Measurements from ENCODE around the gene MRPL4. TPM values are rescaled to one million over a fixed set of nuclear protein-coding genes. Genes with fewer than 3 reads are reported as not detected.
"Not testable (repeated sequence)": the region's sequence is repeated elsewhere in the genome, so short reads cannot be mapped to it uniquely, and the experiment has no call there.

The MRPL4 gene
- total and polyA plus RNA-seq, 8 donors: 27.5 to 53.1 (median 37.1) TPM

- Histone ChIP-seq H3K9me3 (no peaks in the 10 kb centered on the region), H3K27me3 (no peaks in the 10 kb centered on the region), H3K4me1 (peaks cover 20 to 43% of the 10 kb centered on the region in 2 donors), H3K4me3 (no peak overlapping the region), H3K27ac (peak overlapping the region; percentile 33 to 70), H3K36me3 (no peaks in the 10 kb centered on the region)
- ATAC-seq: peak; percentile 47
- no peak for DNase-seq
- TF ChIP-seq CTCF (IDR thresholded peaks at IDR 0.05): no peak
- intact Hi-C loops (cut with DNase I): no loop called here
These were observed 14.3 kb upstream of the MRPL4 start for GRCh38 chr19:10237702-10238101.

DNA sequence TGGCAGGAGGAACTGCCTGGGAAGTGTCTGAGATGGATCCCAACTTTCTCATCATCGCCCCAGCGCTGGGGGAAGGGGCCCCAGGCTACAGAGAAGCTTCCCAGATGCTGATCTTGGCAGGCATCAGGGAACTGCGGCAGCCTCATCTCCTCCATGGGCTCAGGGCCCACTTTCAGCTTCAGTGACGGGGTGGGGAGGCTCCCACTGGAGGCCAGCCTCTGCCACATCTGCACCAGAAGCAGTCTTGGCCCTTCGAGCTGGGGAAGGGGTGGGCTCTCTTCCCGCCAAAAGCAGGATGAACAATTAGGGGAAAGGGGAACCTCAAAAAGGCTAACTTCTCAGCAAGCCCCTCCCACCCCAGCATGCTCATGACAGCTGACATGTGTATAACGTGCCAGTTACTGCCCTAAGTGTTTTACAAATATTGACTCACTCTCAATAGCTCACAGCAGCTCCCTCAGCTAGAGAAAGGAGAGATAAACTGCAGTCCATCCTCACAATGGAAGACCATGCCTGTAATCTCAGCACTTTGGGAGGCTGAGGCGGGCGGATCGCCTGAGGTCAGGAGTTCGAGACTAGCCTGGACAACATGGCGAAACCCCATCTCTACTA lies 13.7 kb upstream of the MRPL4 start:
- peak; percentile 89 for ATAC-seq
- H3K27me3 ChIP-seq: no peaks in the 10 kb centered on the region
- H3K4me3 ChIP-seq: no peak overlapping the region
- intact Hi-C loops (cut with DNase I): no loop called here
- no peaks in the 10 kb centered on the region for H3K9me3 ChIP-seq
- H3K27ac ChIP-seq: peak overlapping the region; percentile 33 to 70
- TF ChIP-seq CTCF (IDR thresholded peaks at IDR 0.05): no peak
- peak in 3 of 4 donors; percentile 83 to 99 (median 98) for DNase-seq
- H3K4me1 ChIP-seq: peaks cover 20 to 43% of the 10 kb centered on the region in 2 donors
- no peaks in the 10 kb centered on the region for H3K36me3 ChIP-seq

DNA sequence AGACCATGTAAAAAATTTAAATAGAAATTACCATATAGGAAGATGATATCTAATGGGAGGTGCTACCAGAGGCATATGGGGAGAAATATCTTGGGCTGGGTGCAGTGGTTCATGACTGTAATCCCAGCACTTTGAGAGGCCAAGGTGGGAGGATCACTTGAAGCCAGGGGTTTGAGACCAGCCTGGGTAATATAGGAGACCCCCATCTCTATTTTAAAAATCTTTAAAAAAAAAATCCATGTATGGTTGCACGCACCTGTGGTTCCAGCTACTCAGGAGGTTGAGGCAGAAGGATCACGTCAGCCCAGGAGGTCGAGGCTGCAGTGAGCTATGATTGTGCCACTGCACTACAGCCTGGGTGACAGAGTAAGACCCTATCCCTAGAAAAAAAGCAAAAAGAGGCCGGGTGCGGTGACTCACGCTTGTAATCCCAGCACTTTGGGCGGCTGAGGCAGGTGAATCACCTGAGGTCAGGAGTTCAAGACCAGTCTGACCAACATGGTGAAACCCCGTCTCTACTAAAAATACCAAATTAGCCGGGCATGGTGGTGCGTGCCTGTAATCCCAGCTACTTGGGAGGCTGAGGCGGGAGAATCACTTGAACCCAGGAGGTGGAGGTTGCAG lies 10.1 kb upstream of the MRPL4 start:
- H3K4me3 ChIP-seq: not testable (repeated sequence)
- intact Hi-C loops (cut with DNase I): loop anchor here in 1 of 2 donors (10.0 kb wide), 1 partner anchor 127 kb away; the partner anchor contains the start of genes EIF3G and P2RY11

GRCh38 chr19:10243606-10244005 lies 8.4 kb upstream of the MRPL4 start:
- no peak overlapping the region for H3K4me3 ChIP-seq
- H3K36me3 ChIP-seq: no peaks in the 10 kb centered on the region
- no peak for TF ChIP-seq CTCF (IDR thresholded peaks at IDR 0.05)
- no peak for DNase-seq
- no peak overlapping the region for H3K27ac ChIP-seq
- intact Hi-C loops (cut with DNase I): loop anchor here in 1 of 2 donors (10.0 kb wide), 1 partner anchor 129 kb away; the partner anchor contains the start of genes EIF3G and P2RY11
- no peaks in the 10 kb centered on the region for H3K9me3 ChIP-seq
- H3K27me3 ChIP-seq: no peaks in the 10 kb centered on the region
- H3K4me1 ChIP-seq: peaks cover 3 to 8% of the 10 kb centered on the region in 2 donors
- no peak for ATAC-seq

More for the DNA sequence above, 10.1 kb upstream of the MRPL4 start:
- H3K36me3 ChIP-seq, H3K9me3 ChIP-seq, H3K27me3 ChIP-seq, DNase-seq, H3K27ac ChIP-seq, ATAC-seq: not testable (repeated sequence)
- H3K4me1 ChIP-seq: peaks cover 13 to 25% of the 10 kb centered on the region in 2 donors

DNA sequence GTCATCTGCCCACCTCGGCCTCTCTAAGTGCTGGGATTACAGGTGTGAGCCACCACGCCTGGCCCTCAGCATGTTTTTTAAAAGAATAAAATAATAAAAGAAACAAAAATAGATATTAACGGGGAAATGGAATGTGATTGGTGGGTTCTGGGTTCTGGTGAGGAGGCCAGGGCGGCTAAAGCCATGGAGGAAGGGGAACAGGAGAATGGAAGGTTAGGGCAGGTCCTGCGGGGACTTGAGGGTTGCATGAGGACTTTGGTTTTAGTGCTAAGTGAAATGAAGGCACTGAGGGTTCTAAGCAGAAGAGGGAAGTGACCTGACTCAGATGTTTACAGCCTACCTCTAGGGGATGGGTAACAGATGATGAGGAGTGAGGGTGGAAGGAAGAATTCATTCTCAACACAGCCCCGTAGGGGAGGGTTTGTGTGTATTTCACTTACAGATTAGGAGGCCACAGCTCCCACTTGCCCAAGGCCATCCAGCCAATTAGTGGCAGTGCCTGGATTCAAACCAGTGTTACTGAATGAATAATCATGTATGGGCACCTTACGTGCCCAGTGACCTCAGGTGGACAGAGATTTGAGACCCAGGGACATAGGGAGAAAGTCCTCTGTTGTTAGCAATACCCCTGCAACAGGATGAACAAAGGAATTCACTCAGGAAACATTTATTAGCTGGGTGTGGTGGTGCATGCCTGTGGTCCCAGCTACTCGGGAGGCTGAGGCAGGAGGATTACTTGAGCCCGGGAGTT lies 6.7 kb upstream of the MRPL4 start:
- TF ChIP-seq CTCF (IDR thresholded peaks at IDR 0.05): no peak
- intact Hi-C loops (cut with DNase I): loop anchor here in 1 of 2 donors (10.0 kb wide), 1 partner anchor 131 kb away; the partner anchor contains the start of genes EIF3G and P2RY11
- no peaks in the 10 kb centered on the region for H3K9me3 ChIP-seq
- no peak overlapping the region for H3K4me3 ChIP-seq
- peaks cover 0 to 6% of the 10 kb centered on the region in 2 donors for H3K4me1 ChIP-seq
- H3K36me3 ChIP-seq: no peaks in the 10 kb centered on the region
- no peaks in the 10 kb centered on the region for H3K27me3 ChIP-seq
- DNase-seq: no peak
- ATAC-seq: no peak
- no peak overlapping the region for H3K27ac ChIP-seq
